ENCODE measurements around the gene BCL2L11.

Gene BCL2L11

GRCh38 chr2:111117598-111118480, 2.9 kb upstream of the BCL2L11 start:
- in situ Hi-C loops (cut with HindIII; ENCODE audit: low sequenced_read_pairs) = no loop called here

GRCh38 chr2:111118481-111118980, 2.2 kb upstream of the BCL2L11 start:
- in situ Hi-C loops (cut with HindIII; ENCODE audit: low sequenced_read_pairs) = no loop called here

GRCh38 chr2:111118981-111119821, 1.5 kb upstream of the BCL2L11 start:
- in situ Hi-C loops (cut with HindIII; ENCODE audit: low sequenced_read_pairs) = no loop called here

GRCh38 chr2:111119822-111120252, 877 bp upstream of the BCL2L11 start:
- in situ Hi-C loops (cut with HindIII; ENCODE audit: low sequenced_read_pairs) = no loop called here

- in situ Hi-C loops (cut with HindIII; ENCODE audit: low sequenced_read_pairs) = no loop called here
Observed at GRCh38 chr2:111121028-111121827, 514 bp downstream of the BCL2L11 start.

- in situ Hi-C loops (cut with HindIII; ENCODE audit: low sequenced_read_pairs) = no loop called here
Observed at GRCh38 chr2:111121828-111122630, 1.3 kb downstream of the BCL2L11 start.

- in situ Hi-C loops (cut with HindIII; ENCODE audit: low sequenced_read_pairs) = no loop called here
Observed at GRCh38 chr2:111122631-111123421, 2.1 kb downstream of the BCL2L11 start.

- in situ Hi-C loops (cut with HindIII; ENCODE audit: low sequenced_read_pairs) = no loop called here
Observed at GRCh38 chr2:111123751-111124150, 3.0 kb downstream of the BCL2L11 start.

GRCh38 chr2:111126581-111126980, 5.9 kb downstream of the BCL2L11 start:
- in situ Hi-C loops (cut with HindIII; ENCODE audit: low sequenced_read_pairs) = no loop called here

- in situ Hi-C loops (cut with HindIII; ENCODE audit: low sequenced_read_pairs) = no loop called here
Observed at GRCh38 chr2:111127351-111127750, 6.6 kb downstream of the BCL2L11 start.

- in situ Hi-C loops (cut with HindIII; ENCODE audit: low sequenced_read_pairs) = no loop called here
Observed at GRCh38 chr2:111128096-111128495, 7.4 kb downstream of the BCL2L11 start.

- in situ Hi-C loops (cut with HindIII; ENCODE audit: low sequenced_read_pairs) = no loop called here
Observed at GRCh38 chr2:111133603-111134002, 12.9 kb downstream of the BCL2L11 start.

- in situ Hi-C loops (cut with HindIII; ENCODE audit: low sequenced_read_pairs) = no loop called here
Observed at GRCh38 chr2:111134055-111134454, 13.3 kb downstream of the BCL2L11 start.

- in situ Hi-C loops (cut with HindIII; ENCODE audit: low sequenced_read_pairs) = no loop called here
Observed at GRCh38 chr2:111135237-111135909, 14.7 kb downstream of the BCL2L11 start.

- in situ Hi-C loops (cut with HindIII; ENCODE audit: low sequenced_read_pairs) = no loop called here
Observed at GRCh38 chr2:111135910-111136297, 15.2 kb downstream of the BCL2L11 start.

- in situ Hi-C loops (cut with HindIII; ENCODE audit: low sequenced_read_pairs) = no loop called here
Observed at GRCh38 chr2:111138839-111139238, 18.1 kb downstream of the BCL2L11 start.

GRCh38 chr2:111139637-111140317, 19.1 kb downstream of the BCL2L11 start:
- in situ Hi-C loops (cut with HindIII; ENCODE audit: low sequenced_read_pairs) = no loop called here

- in situ Hi-C loops (cut with HindIII; ENCODE audit: low sequenced_read_pairs) = no loop called here
Observed at GRCh38 chr2:111140815-111141214, 20.1 kb downstream of the BCL2L11 start.

Data from endothelial cell of hepatic sinusoid (primary cell).